ENCODE results near the gene EGFR.

DNA sequence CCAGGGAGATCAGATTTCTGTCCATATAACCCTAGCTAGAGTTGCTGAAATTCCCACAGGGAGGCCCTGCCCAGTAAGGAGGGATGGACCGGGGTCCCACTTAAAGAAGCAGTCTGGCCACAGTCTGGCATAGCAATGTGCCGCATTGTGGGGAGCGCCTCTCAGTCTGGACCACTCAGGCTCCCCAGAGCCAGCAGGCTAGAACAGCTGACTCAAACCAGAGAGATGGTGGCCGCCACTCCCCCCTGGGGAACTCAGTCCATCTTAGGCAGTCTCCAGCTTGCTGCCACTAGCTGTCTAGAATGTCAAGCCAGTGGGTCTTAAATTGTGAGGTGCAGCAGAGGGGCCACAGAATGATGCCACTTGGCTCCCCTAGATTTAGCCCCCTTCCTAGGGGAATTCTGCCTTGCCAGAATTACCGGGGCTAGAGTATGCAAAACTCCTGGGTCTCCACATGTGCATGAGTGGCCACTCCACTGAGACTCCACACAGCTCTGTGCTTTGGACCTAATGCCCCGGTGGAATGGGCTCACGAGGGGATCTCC, 213.0 kb downstream of the EGFR start:
- TF ChIP-seq, protein P1, sequence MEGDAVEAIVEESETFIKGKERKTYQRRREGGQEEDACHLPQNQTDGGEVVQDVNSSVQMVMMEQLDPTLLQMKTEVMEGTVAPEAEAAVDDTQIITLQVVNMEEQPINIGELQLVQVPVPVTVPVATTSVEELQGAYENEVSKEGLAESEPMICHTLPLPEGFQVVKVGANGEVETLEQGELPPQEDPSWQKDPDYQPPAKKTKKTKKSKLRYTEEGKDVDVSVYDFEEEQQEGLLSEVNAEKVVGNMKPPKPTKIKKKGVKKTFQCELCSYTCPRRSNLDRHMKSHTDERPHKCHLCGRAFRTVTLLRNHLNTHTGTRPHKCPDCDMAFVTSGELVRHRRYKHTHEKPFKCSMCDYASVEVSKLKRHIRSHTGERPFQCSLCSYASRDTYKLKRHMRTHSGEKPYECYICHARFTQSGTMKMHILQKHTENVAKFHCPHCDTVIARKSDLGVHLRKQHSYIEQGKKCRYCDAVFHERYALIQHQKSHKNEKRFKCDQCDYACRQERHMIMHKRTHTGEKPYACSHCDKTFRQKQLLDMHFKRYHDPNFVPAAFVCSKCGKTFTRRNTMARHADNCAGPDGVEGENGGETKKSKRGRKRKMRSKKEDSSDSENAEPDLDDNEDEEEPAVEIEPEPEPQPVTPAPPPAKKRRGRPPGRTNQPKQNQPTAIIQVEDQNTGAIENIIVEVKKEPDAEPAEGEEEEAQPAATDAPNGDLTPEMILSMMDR (IDR thresholded peaks at IDR 0.05) = no peak
- TF ChIP-seq EP300 (IDR thresholded peaks at IDR 0.05) = no peak
- TF ChIP-seq POLR2AphosphoS5 (IDR thresholded peaks at IDR 0.05) = no peak

Data from esophagus muscularis mucosa (tissue), 4 donors.